Stimulated activated CD4-positive, alpha-beta T cell treated with anti-CD3 and anti-CD28 coated beads, Interleukin-15, amount 100 ng/mL, for 1 hour (primary cell): Measurements from ENCODE around the gene ADAMTSL2.

Experiments used
- DNase-seq, 2 donors: peaks; one replicate each; pipeline ENCODE4 v3.0.0-alpha.2; 2020; ENCODE audit warnings: low read depth in 1 of 2, low spot score in 1 of 2

The ADAMTSL2 gene

GRCh38 chr9:133573791-133574515, 39.4 kb downstream of the ADAMTSL2 start:
- no peak for DNase-seq

- no peak for DNase-seq
Observed at GRCh38 chr9:133574771-133575170, 40.3 kb downstream of the ADAMTSL2 start.

GRCh38 chr9:133575186-133576030, 40.9 kb downstream of the ADAMTSL2 start:
- DNase-seq, result no peak

- DNase-seq, result no peak
Observed at GRCh38 chr9:133576031-133576874, 41.7 kb downstream of the ADAMTSL2 start.

- no peak for DNase-seq
Observed at GRCh38 chr9:133576875-133577736, 42.6 kb downstream of the ADAMTSL2 start.

GRCh38 chr9:133577737-133578112, 43.2 kb downstream of the ADAMTSL2 start:
- DNase-seq, result no peak

GRCh38 chr9:133578524-133579441, 44.3 kb downstream of the ADAMTSL2 start:
- DNase-seq, result no peak

GRCh38 chr9:133579601-133580418, 45.3 kb downstream of the ADAMTSL2 start:
- no peak for DNase-seq

- DNase-seq, result no peak
Observed at GRCh38 chr9:133580419-133580738, 45.9 kb downstream of the ADAMTSL2 start.

- no peak for DNase-seq
Observed at GRCh38 chr9:133581011-133581410, 46.5 kb downstream of the ADAMTSL2 start.

GRCh38 chr9:133581513-133582343, 47.2 kb downstream of the ADAMTSL2 start:
- DNase-seq, result no peak

- no peak for DNase-seq
Observed at GRCh38 chr9:133582501-133583045, 48.1 kb downstream of the ADAMTSL2 start.

- DNase-seq, result no peak
Observed at GRCh38 chr9:133583111-133583510, 48.6 kb downstream of the ADAMTSL2 start.

- no peak for DNase-seq
Observed at GRCh38 chr9:133583586-133583985, 49.1 kb downstream of the ADAMTSL2 start.

GRCh38 chr9:133584167-133584558, 49.7 kb downstream of the ADAMTSL2 start:
- DNase-seq, result no peak

GRCh38 chr9:133584559-133585476, 50.3 kb downstream of the ADAMTSL2 start:
- DNase-seq, result no peak
